Natural killer cell (primary cell): ENCODE measurements around the gene HCFC1. TPM values are rescaled to one million over a fixed set of nuclear protein-coding genes. Genes with fewer than 3 reads are reported as not detected.
A peak's percentile ranks its signal among the peaks of the same experiment; 100 is the strongest.
"Not testable (repeated sequence)": the region's sequence is repeated elsewhere in the genome, so short reads cannot be mapped to it uniquely, and the experiment has no call there.

Source experiments
- ATAC-seq, 3 donors: fragments of 150-1000 bp in 2 of 3; fragments of 200-7000 bp in 1 of 3; cut with Tn5 transposase; 1 replicate in 1 of 3; 2 replicates in 2 of 3; pipeline ENCODE4 v1.10.0; 2021; ENCODE audit warnings: mild to moderate bottlenecking in 2 of 3, moderate library complexity in 2 of 3
- DNase-seq, 2 donors: peaks; one replicate each; pipeline versions ENCODE4 v3.0.0 to v3.0.0-alpha.2; 2013 to 2021; ENCODE audit warnings: mixed read lengths in 1 of 2
- H3K27ac ChIP-seq: one replicate; pipeline ENCODE4 v1.5.1; 2013; ENCODE audit warnings: mild to moderate bottlenecking, low read length
- H3K27me3 ChIP-seq: one replicate; pipeline ENCODE4 v1.6.1; 2013; ENCODE audit warnings: low read length; ENCODE audit not compliant: control insufficient read depth, insufficient read depth
- H3K36me3 ChIP-seq: one replicate; pipeline ENCODE4 v1.6.1; 2013; ENCODE audit warnings: low read length; ENCODE audit not compliant: control insufficient read depth, insufficient read depth
- H3K4me1 ChIP-seq: one replicate; pipeline ENCODE4 v1.6.1; 2013; ENCODE audit warnings: low read length; ENCODE audit not compliant: control insufficient read depth, insufficient read depth
- H3K4me3 ChIP-seq: one replicate; pipeline ENCODE4 v1.5.1; 2013; ENCODE audit warnings: low read length
- H3K9me3 ChIP-seq: one replicate; pipeline ENCODE4 v1.6.1; 2013; ENCODE audit warnings: low read length; ENCODE audit not compliant: control insufficient read depth, insufficient read depth
- H3K27ac Mint-ChIP-seq, 2 donors: one replicate each; pipeline ENCODE4 v1.8.0; 2022; ENCODE audit warnings: mild to moderate bottlenecking in 2 of 2, mixed read lengths in 2 of 2, moderate library complexity in 1 of 2
- H3K27me3 Mint-ChIP-seq, 2 donors: one replicate each; pipeline ENCODE4 v1.8.0; 2022; ENCODE audit warnings: low read depth in 2 of 2, mixed read lengths in 2 of 2
- H3K36me3 Mint-ChIP-seq: one replicate; pipeline ENCODE4 v1.8.0; 2022; ENCODE audit warnings: mixed read lengths
- H3K4me1 Mint-ChIP-seq, 2 donors: one replicate each; pipeline ENCODE4 v1.8.0; 2022; ENCODE audit warnings: mixed read lengths in 2 of 2
- H3K4me3 Mint-ChIP-seq: one replicate; pipeline ENCODE4 v1.8.0; 2022; ENCODE audit warnings: mild to moderate bottlenecking, moderate library complexity, mixed read lengths
- H3K9me3 Mint-ChIP-seq, 2 donors: one replicate each; pipeline ENCODE4 v1.8.0; 2022; ENCODE audit warnings: mixed read lengths in 2 of 2
- WGBS: methylation state at CpG from one replicate; pipeline ENCODE4 v1.1.7; 2013; ENCODE audit warnings: missing lambda C conversion rate; ENCODE audit not compliant: insufficient coverage; 5-methylcytosine and 5-hydroxymethylcytosine counted together
- intact Hi-C: fragments of 100-400 bp; cut with micrococcal nuclease; formaldehyde crosslinking; loops from one replicate; pipeline ENCODE4 v1.14.2; 2022
- total RNA-seq, 4 donors: library from RNA; stranded (reverse); fragments of 120-200 nt in 1 of 4; gene quantifications; one replicate each; pipeline versions ENCODE4 v1.2.3 to v1.2.4, GENCODE V29; 2013 to 2022
- TF ChIP-seq, protein P1 (sequence below): fragments of 200-600 bp; IDR thresholded peaks from one replicate; pipeline ENCODE4 v1.8.0; 2022; ENCODE audit warnings: antibody characterized with exemption

HCFC1 gene
- total RNA-seq, 3 donors from 2014 or later (not counting 1 experiment from before 2014, with no cell fraction given) = 65.2 to 76.7 (median 67.5) TPM

DNA sequence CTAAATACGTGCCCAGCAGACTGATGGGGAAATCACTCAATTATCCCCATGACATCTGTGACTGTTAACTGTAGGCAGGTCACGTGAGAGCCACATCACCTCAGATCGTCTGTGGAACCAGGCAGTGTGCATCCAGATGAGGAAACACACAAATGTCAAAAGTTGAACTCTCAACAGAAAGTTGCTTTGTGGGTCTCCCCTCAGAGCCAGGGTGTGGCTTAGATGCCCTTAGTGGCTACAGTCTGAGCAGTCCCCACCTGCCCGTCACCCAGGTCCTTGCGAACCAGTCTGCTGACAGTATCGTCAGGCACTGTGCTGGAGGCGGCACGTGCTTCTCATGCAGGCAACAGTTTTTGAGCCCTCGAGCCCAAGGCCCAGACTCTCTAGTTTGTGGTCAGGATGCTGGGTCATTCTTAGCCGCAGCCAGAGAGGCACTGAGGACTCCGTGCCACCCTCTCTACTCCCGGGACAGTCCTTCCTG lies 11.7 kb upstream of the HCFC1 start:
- no peaks in the 10 kb centered on the region for H3K27me3 ChIP-seq
- H3K36me3 Mint-ChIP-seq = no peaks in the 10 kb centered on the region
- intact Hi-C loops = no loop called here
- H3K9me3 ChIP-seq = no peaks in the 10 kb centered on the region
- H3K27me3 Mint-ChIP-seq = peaks cover 0 to 6% of the 10 kb centered on the region in 2 donors
- H3K27ac Mint-ChIP-seq = no peak overlapping the region
- no peaks in the 10 kb centered on the region for H3K36me3 ChIP-seq
- no peak overlapping the region for H3K4me3 Mint-ChIP-seq
- TF ChIP-seq, protein P1, sequence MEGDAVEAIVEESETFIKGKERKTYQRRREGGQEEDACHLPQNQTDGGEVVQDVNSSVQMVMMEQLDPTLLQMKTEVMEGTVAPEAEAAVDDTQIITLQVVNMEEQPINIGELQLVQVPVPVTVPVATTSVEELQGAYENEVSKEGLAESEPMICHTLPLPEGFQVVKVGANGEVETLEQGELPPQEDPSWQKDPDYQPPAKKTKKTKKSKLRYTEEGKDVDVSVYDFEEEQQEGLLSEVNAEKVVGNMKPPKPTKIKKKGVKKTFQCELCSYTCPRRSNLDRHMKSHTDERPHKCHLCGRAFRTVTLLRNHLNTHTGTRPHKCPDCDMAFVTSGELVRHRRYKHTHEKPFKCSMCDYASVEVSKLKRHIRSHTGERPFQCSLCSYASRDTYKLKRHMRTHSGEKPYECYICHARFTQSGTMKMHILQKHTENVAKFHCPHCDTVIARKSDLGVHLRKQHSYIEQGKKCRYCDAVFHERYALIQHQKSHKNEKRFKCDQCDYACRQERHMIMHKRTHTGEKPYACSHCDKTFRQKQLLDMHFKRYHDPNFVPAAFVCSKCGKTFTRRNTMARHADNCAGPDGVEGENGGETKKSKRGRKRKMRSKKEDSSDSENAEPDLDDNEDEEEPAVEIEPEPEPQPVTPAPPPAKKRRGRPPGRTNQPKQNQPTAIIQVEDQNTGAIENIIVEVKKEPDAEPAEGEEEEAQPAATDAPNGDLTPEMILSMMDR = no peak
- H3K9me3 Mint-ChIP-seq = no peaks in the 10 kb centered on the region
- WGBS = 45% methylated on average over 12 of the region's 12 CpGs
- H3K4me3 ChIP-seq = no peak overlapping the region
- peaks cover 19 to 26% of the 10 kb centered on the region in 2 donors for H3K4me1 Mint-ChIP-seq
- peak in 1 of 3 donors; percentile 6 for ATAC-seq
- peak overlapping the region; percentile 42 for H3K27ac ChIP-seq
- peak in 1 of 2 donors; percentile 49 for DNase-seq
- H3K4me1 ChIP-seq = peaks cover 67% of the 10 kb centered on the region

DNA sequence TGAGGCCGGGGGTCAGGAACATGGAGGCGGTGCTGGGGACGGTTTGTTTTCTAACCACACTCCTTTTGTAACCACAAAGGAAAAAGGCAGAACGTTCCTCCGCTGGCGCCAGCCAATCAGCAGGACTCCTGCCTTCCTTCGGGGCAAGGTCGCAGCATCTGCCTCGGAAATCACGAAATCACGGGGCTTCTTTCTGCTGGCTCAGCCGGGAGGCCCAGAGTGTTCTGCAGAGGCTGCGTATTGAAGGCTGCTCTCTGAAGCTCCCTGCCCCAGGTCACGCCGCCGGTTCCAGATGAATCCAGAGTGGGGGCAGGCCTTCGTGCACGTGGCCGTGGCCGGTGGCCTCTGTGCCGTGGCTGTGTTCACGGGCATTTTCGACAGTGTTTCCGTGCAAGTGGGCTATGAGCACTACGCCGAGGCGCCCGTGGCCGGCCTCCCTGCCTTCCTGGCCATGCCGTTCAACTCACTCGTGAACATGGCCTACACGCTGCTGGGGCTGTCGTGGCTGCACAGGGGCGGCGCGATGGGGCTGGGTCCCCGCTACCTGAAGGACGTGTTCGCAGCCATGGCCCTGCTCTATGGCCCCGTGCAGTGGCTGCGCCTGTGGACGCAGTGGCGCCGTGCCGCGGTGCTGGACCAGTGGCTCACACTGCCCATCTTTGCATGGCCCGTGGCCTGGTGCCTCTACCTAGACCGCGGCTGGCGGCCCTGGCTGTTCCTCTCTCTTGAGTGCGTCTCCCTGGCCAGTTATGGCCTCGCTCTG lies 10.3 kb upstream of the HCFC1 start:
- H3K4me1 ChIP-seq = peaks cover 67% of the 10 kb centered on the region
- DNase-seq (peak in 1 of 2 donors; percentile 79), ATAC-seq (peak in 1 of 3 donors; percentile 12)
- H3K36me3 ChIP-seq = no peaks in the 10 kb centered on the region
- H3K27ac ChIP-seq = peak overlapping the region; percentile 74
- H3K27me3 ChIP-seq = no peaks in the 10 kb centered on the region
- H3K4me1 Mint-ChIP-seq = peaks cover 19 to 26% of the 10 kb centered on the region in 2 donors
- no peaks in the 10 kb centered on the region for H3K9me3 Mint-ChIP-seq
- H3K4me3 ChIP-seq = peak overlapping the region; percentile 13
- 53% methylated on average over 49 of the region's 52 CpGs for WGBS
- intact Hi-C loops = no loop called here
- no peaks in the 10 kb centered on the region for H3K9me3 ChIP-seq
- H3K27ac Mint-ChIP-seq = peak overlapping the region; percentile 81 to 82
- no peaks in the 10 kb centered on the region for H3K36me3 Mint-ChIP-seq
- H3K27me3 Mint-ChIP-seq = peaks cover 0 to 6% of the 10 kb centered on the region in 2 donors
- TF ChIP-seq, protein P1 = no peak
- peak overlapping the region; percentile 47 for H3K4me3 Mint-ChIP-seq

DNA sequence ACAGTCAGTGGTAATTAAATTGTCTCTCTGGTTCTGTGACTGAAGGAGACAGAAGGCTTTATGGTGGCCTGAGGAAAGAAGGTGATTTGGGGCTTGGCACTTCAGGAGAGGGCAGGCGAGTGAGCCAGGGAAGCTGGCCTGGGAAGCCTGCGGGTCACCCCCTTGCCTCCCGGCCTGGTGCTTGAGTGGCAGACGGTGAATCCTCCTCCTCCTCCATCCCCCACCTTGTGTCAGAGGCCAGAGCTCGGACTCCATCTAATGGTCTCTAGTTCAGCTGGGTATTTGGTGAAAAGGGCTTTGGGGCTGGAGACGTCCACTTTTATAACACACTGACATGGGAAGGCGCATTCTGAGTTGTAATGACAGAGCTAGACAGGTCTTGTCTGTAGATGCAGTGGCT lies 9.6 kb upstream of the HCFC1 start:
- H3K27ac ChIP-seq = peak overlapping the region; percentile 74
- no peaks in the 10 kb centered on the region for H3K27me3 ChIP-seq
- no peak for ATAC-seq
- H3K4me1 Mint-ChIP-seq = peaks cover 19 to 26% of the 10 kb centered on the region in 2 donors
- no peaks in the 10 kb centered on the region for H3K9me3 Mint-ChIP-seq
- 100% methylated on average over 1 of the region's 7 CpGs for WGBS
- no peaks in the 10 kb centered on the region for H3K36me3 Mint-ChIP-seq
- H3K4me1 ChIP-seq = peaks cover 62% of the 10 kb centered on the region
- peak overlapping the region; percentile 28 for H3K4me3 Mint-ChIP-seq
- no peak overlapping the region for H3K4me3 ChIP-seq
- peak in 1 of 2 donors; percentile 23 for DNase-seq
- no peaks in the 10 kb centered on the region for H3K36me3 ChIP-seq
- TF ChIP-seq, protein P1 = no peak
- peak overlapping the region; percentile 81 to 82 for H3K27ac Mint-ChIP-seq
- intact Hi-C loops = no loop called here
- no peaks in the 10 kb centered on the region for H3K9me3 ChIP-seq
- peaks cover 0 to 6% of the 10 kb centered on the region in 2 donors for H3K27me3 Mint-ChIP-seq

DNA sequence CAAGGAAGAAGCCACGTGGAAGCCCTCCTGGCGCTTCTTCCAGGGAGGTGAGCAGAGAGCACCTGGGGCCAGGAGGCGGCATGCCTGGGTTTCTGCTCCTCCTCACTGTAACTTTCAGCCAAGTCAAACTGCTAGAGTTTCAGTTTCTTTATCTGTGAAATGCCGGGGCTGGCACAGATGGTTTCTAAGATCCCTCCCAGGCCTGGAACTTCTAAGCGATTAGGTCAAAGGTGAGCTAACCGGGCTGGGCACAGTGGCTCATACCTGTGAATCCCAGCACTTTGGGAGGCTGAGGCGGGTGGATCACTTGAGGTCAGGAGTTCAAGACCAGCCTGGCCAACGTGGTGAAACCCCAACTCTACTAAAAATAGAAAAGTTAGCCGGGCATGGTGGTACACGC lies 8.8 kb upstream of the HCFC1 start:
- H3K27me3 ChIP-seq, H3K36me3 ChIP-seq, intact Hi-C loops, H3K36me3 Mint-ChIP-seq, H3K27me3 Mint-ChIP-seq, H3K9me3 ChIP-seq, H3K4me3 ChIP-seq, H3K9me3 Mint-ChIP-seq: not testable (repeated sequence)
- ATAC-seq (peak; percentile 66 to 69 (median 66)), DNase-seq (peak in 1 of 2 donors; percentile 54)
- H3K4me3 Mint-ChIP-seq = peak overlapping the region; percentile 74
- Histone ChIP-seq H3K27ac (peak overlapping the region; percentile 74), H3K4me1 (peaks cover 54% of the 10 kb centered on the region)
- 11% methylated on average over 5 of the region's 10 CpGs for WGBS
- peaks cover 19 to 26% of the 10 kb centered on the region in 2 donors for H3K4me1 Mint-ChIP-seq
- peak overlapping the region; percentile 81 to 82 for H3K27ac Mint-ChIP-seq
